Myocyte (in vitro differentiated cells): Measurements from ENCODE around the gene CASP6. TPM values are rescaled to one million over a fixed set of nuclear protein-coding genes. Genes with fewer than 3 reads are reported as not detected.
"Not testable (repeated sequence)": the region's sequence is repeated elsewhere in the genome, so short reads cannot be mapped to it uniquely, and the experiment has no call there.

Source experiments
- DNase-seq: peaks from one replicate; pipeline ENCODE4 v3.0.0-alpha.2; 2012; ENCODE audit warnings: low read depth
- total RNA-seq: library from RNA; depleted of rRNA; stranded (reverse); fragments of >200 nt; gene quantifications from 2 replicates; pipeline ENCODE4 v1.2.3, GENCODE V29; 2014

CASP6 gene
- total RNA-seq, 1 donor from 2014 or later: 11.6 TPM

DNA sequence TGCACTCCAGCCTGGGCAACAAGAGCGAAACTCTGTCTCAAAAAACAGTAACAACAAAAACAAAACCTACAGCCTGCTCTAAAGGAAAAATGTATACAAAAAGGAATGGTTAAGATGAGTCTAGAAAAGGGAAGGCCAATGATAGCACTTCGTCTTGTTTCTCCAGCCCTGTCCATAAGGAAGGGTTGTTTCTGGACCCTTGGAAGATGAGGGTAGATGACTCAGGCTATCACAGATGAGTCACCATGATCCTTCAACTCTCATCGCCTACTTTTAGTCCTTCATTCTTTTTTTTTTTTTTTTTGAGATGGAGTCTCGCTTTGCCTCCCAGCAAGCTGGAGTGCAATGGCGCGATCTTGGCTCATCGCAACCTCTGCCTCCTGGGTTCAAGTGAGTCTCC lies 17.8 kb upstream of the CASP6 start:
- no peak for DNase-seq

DNA sequence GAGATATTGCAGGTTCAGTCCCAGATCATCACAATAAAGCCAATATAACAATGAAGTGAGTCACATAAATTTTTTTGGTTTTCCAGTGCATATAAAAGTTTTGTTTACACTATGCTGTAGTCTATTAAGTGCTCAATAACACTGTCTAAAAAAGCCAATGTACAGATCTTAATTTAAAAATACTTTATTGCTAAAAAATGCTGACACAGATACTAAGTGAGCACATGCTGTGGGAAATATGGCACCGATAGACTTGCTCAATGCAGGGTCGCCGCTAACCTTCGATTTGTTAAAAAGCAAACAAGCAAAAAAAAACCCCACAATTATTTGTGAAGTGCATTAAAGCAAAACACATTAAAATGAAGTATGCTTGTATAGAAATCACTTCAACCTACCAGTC lies 16.4 kb upstream of the CASP6 start:
- no peak for DNase-seq

DNA sequence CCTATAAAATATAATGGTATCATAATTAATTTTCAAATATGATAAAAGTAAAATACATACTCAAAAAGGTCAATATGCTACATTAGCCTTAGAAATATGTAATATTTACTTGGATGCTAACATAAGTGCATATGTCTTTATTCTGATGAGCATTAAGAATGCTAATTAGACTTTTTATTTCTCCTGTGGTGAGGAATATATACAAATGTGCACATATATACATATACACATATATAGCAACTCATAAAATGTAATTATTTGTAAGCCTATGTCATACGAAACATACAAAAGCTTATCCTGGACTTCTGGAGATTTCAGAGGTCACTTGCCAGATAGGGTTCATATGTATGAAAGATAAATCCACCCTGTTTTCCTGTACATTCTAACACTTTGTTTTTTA lies 15.5 kb upstream of the CASP6 start:
- DNase-seq: no peak

DNA sequence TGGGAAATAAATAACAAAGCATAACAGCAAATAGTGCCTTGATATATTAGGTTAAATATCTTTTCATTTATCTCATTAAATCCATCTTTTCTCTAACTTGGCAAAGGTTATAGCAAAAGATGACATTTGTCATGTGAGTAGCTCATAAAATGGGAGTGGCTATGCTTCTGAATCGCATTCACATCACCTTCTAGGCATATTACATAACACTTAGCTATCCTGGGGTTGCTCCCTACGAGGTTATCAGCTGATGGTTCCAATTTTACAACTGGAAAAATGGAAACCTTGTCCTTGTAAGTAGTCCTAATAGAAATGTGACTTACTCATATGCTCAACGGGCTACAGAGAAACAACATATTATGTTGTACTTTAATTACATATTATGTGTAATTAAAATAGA lies 10.3 kb upstream of the CASP6 start:
- DNase-seq: no peak

DNA sequence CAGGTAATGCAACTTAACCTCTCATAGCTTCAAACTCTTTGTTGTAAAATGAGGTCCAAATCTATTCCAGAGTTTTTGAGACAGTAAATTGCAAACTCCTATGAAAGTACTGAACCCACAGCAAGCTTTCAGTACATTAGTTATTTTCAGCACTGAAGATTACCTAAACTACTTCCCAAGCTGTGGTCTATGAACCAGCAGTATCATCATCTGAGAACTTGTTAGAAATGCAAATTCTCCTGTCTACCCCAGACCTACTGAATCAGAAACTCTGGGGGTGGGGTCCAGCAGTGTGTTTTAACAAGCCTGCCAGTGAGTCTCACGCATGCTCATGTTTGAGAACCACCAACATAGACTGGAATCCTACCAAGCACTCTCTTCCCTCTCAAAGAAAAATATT lies 5.7 kb upstream of the CASP6 start:
- DNase-seq: no peak

DNA sequence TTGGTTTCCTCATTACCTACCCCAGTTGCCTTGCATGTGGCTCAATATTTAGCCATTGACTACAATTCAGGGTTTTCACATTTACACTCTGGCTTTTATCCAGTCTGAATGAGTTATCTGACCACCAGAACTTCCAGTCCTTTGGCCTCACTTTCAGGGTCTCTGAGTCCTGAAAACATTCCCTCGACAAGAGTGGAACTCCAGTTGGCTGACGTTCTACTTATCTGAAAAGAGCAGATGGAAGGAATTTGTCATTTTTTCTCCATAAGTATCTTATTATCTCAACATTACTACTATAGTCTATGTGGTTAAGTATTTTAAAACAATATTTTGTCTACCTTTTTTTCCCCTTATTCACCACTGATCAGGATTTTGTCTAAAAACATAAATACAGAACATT lies 5.2 kb upstream of the CASP6 start:
- no peak for DNase-seq

DNA sequence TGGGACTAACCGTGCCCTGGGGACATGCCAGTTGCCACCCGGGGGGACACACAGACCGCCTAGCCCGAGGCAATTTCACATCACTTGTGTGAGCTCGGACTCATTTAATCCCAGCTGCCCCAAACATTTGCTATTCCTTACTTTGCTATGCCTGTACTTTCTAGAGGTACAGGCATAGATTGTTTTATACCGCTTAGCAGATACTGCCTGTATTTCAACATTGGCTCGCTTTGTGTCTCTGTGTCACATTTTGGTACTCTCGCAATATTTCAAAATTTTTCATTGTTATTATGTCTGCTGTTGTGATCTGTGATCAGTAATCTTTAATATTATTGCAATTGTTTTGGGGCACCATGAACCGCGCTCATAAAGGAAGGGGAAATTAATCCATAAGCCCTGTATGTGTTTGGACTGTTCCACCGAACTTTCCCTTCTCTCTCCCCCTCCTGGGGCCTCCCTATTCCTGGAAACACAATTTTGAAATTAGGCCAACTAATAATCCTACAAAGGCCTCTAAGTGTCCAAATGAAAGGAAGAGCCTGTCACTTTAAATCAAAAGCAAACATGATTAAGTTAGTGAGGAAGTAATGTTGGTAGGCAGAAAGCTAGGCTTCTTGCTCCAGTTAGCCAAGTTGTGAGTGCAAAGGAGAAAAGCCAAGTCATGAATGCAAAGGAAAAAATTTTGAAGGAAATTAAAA lies 568 bp upstream of the CASP6 start:
- peak; percentile 14 for DNase-seq

DNA sequence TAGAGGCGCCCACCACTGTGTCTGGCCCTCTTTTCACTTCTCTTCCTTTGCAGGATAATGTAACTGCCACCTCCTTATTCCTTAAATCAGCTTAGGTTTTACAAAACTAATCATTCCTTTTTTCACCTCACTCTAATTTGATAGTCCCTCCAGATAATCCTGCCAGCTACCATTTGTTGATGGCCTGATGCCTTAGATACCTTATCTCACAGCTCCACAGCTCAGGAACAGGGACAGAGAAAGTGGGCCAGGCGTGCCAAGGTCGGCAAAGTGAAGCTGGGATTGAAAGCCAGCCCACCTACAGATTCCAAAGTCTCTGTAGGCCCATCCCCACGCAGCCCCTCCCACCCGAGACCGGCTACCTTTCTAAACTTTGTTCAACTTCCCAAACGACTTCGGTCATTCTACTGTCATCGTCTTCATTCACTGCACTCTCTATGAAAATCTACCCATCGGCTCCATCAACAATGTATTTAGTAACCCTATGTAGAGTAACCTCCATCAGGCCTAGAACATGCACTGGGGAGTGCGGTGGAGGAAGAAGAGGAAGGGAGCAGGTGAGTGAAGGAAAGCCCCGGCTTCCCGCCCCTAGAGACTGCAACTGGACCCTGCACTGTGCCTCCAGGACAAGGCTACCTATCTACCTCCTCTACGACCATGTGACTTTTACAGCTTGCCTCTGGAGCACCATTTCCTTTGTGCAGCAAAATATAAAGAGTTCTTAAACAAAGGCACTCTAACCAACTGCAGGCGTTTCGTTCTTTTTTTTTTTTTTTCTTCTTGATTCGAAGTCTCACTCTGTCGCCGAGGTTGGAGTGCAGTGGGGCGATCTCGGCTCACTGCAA lies 1.5 kb downstream of the CASP6 start:
- DNase-seq: no peak

DNA sequence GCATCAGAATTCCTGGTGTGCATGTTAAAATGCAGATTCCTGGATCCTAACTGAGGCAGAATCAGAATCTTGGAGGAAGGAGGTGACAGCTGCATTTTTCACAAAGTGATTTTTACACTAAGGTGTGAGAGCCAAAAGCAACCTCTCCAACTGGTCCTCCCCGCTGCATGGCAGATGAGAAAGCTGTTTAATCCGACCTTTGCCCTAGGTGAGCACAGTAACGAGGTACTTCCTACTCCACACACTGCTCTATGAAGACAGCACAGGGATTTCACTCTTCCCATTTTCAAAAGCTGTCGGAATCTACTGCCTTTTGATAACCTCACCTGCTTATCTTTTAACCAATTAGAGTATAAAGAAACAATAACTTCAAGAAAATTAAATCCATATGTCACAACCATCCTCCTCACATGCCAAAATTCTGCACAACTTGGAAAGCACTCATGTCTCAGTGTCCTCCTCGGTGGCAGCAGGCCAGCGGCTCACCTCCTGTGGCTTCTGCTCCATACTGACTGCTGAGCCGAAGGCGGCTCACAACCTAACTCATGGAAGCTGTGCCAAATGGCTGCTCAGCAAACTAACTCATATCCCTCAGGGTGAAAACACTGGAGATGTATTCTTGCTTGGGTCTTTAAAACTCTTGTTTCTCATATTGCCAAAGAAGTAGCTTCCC lies 3.6 kb downstream of the CASP6 start:
- DNase-seq: no peak

DNA sequence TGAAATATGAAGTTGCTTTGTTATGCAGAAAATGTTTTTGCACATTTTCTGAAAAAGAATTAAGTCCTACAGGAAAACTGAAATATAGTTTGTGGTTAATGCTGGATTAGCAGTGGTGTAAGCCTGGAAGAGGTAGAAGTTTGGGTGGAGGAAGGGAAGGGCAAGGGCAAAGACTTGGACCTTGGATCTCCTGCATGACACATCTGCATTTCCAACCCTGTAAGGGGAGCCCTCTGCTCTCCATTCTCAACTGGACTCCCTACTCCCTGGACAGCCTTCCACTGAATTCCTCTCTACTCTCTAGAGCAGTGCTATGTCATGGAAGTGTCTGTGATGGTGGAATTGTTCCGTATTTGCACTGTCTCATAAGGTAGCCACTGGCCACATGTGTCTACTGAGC lies 4.6 kb downstream of the CASP6 start:
- peak; percentile 3 for DNase-seq

DNA sequence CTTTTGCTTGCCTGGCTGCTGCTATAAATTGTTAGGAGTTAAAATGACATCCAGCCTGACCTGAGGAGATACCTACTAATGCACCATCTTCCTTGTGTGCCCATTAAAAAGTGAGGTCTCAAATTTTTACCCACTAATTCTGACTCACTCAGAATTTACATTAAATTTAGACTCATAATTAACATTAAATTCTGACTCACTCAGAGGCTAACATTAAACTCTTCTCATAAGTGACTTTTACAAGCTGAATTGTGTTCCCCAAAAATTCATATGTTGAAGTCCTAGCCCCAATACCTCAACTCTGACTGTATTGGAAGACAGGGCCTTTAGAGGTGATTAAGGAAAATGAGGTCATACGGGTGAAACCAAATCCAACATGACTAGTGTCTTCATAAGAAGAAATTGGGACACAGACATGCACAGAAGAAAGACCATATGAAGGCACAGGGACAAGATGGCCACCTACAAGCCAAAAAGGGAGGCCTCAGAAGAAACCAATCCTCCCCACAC lies 11.8 kb downstream of the CASP6 start:
- peak; percentile 19 for DNase-seq

DNA sequence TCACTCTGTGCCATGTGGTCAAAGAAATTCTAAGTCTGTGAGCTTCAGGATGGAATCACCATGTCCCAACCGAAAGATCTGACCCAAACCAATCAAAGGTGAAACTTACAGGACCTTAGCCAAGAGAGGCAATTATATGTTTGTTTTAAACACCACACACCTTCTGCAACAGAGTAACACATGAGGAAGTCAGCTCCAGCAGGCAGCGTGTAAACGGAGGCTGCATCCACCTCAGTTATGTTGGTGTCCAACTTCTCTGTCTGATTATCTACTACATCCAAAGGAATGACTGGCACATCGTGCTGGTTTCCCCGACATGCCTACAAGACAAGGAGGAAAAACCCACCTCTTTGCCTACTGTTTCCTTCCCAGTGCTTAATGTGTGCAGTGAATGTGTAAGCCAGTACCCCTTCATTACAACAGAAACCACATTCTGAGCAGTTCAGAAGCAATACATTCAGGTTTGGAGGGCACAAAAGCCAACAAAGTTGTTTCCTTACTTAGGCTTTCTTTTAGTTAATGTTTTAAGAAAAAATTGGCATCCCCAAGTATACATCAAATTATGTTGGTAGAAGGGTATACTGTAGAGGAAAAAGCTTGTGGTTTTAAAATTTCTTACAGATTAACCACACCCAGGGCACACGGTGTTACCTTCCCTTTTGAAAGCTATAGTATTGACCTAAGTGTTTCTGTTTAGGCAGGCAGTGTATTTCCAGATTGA lies 12.4 kb downstream of the CASP6 start:
- DNase-seq: no peak

DNA sequence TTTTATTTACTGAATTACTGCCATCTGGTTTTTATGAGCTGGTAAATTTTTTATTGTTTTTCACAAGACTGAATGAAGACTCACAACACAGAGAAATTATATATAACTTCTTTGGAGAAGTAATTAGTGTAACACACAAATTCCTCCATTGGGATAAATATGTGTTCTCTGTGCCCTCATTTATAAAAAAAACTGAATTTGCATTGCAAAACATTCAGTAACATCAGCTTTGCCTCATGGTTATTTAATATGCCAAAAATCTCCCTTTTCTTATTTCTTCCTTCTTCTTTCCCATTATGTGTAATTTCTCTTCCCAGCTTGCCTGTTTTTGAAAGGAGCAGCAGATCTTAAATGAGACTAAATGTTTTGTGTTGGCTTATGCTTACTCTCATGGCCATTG lies 18.5 kb downstream of the CASP6 start:
- DNase-seq: no peak

DNA sequence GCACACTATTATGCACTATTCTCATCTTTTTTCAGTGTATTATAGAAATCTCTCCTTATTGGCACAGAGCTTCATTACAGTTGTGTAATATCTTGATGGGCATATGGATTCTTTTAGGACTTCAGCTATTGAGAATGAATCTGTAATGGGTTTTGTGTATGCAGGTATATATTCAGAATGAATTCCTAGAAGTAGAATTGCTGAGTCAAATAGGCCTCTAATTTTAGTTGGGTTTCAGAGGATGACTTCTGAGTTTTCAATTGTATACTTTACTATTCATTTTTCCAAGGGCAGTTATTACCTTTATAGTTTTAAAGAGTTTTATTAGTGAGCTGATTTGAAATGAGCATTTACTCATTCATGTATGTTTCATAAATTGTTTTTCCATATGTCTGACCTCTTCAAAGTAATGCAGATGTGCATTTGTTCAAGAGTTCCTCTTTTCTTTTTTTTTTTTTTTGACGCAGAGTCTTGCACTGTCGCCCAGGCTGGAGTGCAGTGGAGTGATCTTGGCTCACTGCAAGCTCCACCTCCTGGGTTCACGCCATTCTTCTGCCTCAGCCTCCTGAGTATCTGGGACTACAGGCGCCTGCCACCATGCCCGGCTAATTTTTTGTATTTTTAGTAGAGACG lies 19.5 kb downstream of the CASP6 start:
- DNase-seq: no peak

DNA sequence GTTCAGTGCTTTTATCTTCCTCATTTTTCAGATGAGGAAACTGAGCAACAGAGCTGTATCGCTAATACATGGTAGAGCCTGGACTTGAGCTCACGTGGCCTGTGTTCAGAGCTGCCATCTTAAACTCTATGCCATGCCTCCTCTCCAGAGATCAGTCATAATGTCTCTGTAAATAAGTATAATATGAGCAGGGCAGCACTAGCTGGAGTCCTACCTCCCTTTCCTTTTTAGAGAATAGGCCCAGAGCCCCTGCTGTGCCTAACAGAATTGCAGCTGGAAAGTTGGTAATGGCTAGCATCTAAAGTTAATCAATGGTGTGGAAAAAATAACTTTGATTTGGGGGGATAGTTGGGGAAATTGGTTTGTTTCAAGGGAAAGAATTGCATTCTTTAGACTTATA lies 20.4 kb downstream of the CASP6 start:
- DNase-seq: no peak

DNA sequence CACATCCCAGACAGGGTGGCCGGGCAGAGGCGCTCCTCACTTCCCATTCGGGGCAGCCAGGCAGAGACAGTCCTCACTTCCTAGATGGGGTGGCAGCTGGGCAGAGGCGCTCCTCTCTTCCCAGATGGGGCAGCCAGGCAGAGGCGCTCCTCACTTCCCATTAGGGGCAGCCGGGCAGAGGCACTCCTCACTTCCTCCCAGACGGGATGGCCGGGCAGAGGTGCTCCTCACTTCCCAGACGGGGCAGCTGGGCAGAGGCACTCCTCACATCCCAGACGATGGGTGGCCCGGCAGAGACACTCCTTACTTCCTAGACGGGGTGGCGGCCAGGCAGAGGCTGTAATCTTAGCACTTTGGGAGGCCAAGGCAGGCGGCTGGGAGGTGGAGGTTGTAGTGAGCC lies 24.3 kb downstream of the CASP6 start:
- DNase-seq: not testable (repeated sequence)

DNA sequence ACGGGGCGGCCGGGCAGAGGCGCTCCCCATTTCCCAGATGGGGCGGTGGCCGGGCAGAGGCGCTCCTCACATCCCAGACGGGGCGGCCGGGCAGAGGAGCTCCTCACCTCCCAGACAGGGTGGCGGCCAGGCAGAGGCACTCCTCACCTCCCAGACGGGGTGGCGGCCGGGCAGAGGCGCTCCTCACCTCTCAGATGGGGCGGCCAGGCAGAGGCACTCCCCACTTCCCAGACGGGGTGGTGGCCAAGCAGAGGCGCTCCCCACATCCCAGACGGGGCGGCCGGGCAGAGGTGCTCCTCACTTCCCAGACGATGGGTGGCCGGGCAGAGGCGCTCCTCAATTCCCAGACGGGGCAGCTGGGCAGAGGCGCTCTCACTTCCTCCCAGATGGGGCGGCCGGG lies 24.8 kb downstream of the CASP6 start:
- DNase-seq: not testable (repeated sequence)

DNA sequence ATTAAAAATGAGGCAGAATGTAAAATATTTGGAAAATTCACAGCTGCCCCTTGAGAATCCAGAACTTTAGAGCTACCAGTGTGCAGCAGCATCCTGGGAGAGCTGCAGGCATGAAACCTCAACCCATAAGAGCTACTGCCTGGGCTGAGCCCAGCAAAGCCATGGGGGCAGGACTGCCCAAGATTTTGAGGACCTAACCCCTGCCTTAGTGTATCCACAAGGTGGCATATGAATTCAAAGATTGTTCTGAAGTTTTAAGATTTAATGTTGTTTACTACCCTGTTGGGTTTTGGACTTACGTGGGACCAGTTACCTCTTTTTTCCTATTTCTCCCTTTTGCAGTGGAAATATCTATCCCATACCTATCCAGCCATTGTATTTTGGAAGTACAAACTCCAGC lies 26.4 kb downstream of the CASP6 start:
- peak; percentile 2 for DNase-seq

DNA sequence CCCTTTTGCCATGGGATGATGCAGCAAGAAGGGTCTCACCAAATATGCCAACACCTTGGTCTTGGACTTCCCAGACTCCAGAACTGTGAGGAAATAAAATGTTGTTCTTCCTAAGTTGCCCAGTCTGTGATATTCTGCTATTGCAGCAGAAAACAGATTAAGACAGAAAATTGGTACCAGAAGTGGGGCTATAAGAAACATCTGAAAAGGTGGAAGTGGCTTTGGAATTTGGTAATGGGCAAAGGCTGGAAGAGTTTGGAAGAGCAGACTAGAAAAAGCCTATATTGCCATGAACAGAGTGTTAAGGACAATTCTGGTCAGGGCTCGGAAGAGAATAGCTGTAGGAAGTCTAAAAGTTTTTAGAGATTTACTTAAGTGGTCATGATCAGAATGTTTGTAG lies 27.4 kb downstream of the CASP6 start:
- DNase-seq: no peak

DNA sequence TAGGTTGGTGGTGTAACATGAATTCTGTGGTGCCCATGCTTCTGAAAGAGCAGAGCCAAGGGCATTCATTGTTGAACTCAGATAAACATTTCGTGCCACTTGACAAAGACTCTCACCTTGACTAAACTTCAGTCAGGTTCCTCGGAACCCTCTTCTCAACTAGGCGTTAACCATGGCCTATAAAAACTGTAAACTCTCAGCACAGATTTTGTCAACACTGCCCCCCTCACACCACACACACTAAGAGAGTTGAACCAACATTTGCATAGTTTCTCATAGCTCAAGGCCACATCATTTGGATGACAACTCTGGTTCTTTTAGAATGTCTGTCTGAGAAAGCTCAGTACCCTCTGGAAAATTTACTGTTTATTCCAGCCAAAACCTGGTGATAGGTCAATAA lies 28.1 kb downstream of the CASP6 start:
- DNase-seq: no peak

DNA sequence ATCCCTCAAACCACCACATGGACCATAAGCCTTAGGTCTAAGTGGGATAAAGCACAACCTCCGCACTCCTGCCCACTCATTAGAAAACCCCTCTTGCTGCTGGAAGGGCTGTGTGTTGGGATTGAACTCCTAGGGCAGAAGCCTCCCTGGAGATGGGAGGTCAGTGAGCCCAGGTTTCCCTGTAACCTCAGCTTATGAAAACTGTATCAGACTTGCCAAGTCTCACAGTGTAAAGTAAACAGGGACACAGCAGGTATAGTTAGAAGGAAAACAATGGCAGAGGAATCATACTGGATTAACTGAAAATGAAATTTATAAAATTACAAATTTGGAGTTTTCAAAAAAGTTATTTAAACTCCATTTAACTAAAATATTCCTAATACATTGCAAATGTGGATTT lies 29.9 kb downstream of the CASP6 start:
- no peak for DNase-seq
